Fibroblast of the conjunctiva (primary cell): ENCODE measurements around the gene TPCN1.

ENCODE experiments used
- DNase-seq: peaks from one replicate; pipeline ENCODE4 v3.0.0-alpha.2; 2010; ENCODE audit warnings: low read depth

Gene TPCN1

DNA sequence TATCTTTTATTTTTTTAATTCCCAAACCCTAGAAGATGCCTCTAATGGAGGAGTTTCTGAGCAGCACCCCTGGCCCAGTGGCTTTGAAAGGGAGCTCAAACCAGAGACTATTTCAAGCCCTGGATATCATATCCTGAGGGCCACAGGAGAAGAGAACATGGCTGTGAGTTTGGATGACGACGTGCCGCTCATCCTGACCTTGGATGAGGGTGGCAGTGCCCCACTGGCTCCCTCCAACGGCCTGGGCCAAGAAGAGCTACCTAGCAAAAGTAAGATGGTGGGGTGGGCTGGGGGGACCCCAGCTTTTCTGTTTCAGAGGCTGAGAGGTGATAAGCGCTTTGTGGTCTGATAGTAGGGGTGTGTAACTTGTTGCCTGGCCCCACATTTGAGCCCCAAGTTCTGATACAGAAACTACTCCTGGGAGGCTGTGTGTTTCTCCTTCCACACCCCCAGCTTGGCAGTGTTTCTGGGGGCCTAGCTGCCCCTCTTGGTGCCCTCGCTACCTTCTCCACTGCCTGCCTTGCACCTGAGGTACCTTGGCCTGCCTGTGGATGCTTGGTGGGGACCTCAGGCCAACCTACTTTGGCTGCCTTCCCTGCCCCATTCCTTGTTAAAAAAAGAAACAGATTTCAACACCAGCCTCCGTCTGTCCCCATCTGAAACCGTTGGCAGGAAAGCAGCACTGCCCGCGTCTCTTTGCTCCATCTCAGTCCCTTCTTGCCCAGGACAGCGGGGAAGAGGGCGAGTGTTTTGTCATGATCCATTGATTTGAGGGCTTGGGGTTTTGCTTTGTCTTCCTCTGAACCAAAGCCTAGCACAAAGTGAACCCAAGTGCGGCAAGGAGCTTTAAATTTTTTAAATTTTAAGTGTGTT is 5.7 kb downstream of the TPCN1 start:
- no peak for DNase-seq

DNA sequence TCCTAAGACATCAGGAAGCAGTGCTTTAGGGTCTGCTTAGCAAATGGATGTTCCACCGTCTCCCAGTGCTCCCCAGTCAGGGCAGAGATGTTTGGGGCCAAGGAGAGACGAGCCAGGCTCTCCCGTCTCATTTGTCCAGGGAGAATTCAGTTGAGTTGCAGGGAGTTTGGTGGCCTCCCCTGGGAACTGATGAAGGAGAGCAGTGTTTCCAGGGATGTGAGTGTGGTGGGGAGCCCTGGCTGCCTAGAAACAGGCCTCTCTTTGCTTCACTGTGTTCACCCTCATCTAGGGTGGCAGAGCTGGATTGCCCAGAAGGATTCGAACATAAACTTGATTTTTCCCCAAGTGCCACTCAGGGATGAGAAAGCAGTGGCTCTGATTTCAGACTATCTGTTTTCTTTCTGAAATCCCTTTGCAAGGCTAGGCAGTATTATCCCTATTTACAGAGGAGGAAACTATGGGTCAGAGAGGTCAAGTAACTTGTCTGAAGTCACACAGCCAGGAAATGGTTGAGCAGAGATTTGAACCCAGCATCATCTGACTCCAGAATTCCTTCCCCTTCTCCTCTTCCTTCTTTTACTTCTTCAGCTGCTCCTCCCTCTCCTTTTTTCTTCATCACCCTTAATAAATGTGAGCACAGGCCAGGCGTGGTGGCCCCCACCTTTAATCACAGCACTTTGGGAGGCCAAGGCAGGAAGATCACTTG is 6.6 kb downstream of the TPCN1 start:
- DNase-seq: no peak

DNA sequence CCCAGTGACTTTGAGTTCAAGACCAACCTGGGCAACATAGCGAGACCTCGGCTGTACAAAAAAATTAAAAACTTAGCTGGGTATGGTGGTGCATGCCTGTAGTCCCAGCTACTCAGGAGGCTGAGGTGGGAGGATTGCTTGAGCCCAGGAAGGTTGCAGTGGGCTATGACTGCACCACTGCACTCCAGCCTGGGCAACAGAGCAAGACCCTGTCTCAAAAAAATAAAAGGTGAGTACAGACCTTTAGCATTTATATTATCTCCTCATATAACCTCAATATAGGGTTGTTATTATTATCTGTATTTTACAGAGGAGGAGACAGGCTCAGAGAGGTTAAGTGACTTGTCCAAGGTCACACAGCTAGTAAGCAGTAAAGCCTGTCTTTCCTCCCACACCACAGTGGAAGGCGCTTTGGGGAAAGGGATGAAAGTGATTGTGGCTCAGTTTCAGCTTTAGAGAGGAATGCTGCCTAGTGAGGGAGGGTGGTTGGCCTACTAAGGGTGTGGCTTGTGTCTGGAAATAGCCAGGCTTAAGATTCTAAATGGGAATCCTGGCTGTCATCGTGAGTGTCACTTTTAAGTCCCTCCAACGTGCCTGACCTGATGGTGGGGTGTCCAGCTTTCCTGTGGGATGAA is 7.2 kb downstream of the TPCN1 start:
- DNase-seq: no peak

DNA sequence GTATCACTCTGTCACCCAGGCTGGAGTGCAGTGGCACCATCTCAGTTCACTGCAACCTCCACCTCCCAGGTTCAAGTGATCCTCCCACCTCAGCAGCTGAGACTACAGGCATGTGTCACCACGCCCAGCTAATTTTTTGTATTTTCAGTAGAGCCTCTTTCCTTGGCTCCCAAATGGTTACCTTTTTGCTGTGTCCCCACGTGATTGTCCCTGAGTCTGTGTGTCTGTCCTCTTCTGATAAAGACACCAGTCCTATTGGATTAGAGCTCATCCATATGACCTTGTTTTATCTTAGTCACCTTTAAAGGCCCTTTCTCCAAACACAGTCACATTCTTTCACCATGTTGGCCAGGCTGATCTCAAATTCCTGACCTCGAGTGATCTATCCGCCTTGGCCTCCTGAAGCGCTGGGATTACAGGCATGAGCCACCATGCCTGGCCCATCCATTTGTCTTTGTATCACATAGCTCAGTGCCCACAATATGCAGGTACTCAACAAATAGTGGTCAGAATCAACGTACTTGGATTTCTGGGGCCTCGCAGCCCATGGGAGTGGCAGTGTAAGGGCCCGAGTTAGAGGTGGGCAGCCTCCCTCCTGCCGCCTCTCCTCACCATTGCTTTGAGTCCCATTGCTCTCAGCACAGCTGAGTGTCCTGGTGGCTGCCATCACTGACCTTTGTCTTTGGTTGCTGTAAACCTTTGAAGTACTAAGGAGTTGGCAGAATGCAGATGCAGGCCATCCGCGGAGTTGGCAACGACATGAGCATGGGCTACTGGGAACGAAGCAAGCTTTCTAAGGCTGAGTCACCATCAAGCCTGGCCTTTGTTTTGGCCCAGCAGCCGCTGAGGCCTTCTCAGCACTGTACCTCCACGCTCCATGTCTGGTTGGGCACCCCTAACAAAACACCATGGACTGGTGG is 9.3 kb downstream of the TPCN1 start:
- DNase-seq: no peak

DNA sequence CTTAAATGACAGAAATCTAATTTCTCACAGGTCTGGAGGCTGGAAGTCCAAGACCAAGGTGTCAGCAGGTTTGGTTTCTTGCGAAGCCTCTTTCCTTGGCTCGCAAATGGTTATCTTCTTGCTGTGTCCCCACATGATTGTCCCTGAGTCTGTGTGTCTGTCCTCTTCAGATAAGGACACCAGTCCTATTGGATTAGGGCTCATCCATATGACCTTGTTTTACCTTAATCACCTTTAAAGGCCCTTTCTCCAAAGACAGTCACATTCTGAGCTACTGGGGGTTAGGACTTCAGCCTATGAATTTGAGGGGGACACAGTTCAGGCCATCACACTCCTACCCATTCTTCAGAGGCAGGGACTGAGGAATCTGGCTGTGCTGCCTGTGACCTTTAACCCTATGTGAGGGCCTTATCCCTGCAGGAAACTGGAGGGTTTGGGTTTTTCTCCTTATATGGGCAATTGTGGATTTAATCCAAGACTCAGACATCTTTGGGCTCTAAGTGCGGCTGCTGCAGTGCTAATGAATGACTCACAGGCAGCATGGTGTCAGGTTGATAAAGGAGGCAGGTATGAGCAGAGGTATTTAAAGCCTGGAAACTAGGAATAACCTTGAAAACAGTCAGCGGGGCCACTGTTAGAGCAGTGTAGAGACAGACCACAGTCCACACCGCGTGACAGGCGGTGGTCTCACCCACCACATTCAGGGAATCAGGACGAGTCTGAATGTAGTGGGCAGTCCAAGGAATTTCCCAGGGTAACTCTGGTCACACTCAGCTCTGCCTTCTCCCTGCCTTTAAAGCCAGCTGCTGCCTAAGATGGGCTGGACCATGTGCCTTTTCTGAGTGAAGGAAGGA is 10.2 kb downstream of the TPCN1 start:
- DNase-seq: no peak

DNA sequence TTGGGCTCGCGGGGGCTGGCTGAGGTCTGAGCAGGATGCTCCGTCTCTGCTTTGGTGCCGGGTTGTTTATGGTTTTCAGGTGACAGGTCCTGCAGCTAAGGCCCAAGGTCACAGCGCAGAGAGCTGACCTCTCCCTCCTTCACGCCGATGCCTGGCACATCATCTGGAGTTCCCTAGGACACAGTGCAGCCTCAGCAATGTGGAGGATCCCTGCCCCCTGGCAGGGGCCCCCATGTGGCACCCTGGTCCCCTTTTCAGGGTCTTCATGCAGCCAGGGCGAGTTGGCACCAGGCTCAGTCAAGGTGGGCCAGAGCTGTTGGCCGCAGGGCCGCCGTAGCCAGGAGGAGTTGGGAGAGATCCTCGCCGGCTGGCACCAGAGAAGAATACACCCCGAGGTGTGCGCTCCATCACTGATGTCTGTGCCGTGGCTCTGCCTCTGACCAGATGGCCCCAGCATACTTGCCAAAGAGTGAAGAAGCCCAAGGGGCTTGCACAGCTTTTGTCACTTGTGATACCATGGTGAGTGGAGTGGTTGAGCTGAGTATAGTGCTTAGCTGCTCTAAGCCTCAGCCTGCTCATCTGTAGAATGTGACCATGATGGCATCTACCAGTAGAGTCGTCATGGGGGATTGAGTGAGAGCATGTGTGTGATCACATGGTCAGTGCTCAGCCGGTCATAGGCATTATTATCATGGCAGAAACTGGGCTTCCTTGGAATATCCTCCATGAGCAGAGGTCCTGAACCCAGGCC is 11.0 kb downstream of the TPCN1 start:
- DNase-seq: no peak

DNA sequence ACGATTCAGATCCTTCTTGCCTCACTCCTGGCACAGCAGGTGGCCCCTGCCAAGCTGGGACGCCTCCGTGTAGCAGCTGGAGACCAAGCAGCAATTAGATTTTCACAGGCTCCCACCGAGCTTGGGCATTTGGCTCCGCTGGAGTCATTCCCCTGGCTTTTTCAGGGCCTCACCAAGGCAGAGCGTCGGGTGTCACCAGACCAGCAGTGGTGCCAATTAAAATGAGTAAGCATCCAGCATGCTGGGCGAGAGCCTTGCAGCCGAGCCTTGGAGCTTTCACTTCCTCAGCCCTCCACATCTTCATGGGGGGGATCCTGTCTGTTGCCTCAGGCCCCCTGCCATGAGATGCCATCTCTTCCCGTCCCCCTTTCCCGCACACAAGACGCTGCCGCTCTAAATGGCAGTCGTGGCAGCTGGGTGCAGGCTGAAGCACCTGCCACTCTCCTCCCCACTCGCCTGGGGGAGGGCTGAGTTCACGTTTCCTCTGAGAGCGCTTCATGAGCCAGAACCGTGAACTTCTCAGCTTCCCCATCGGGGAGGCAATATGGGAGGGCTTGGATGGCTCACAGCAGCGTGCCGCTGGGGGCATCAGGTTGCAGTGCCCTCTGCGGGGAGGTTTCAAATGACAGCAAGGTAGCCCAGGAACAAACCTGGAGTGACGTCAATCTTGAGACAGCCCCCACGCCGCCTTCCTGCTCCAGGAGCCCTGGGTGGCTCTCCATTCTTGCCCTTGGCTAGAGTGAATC is 11.7 kb downstream of the TPCN1 start:
- no peak for DNase-seq

DNA sequence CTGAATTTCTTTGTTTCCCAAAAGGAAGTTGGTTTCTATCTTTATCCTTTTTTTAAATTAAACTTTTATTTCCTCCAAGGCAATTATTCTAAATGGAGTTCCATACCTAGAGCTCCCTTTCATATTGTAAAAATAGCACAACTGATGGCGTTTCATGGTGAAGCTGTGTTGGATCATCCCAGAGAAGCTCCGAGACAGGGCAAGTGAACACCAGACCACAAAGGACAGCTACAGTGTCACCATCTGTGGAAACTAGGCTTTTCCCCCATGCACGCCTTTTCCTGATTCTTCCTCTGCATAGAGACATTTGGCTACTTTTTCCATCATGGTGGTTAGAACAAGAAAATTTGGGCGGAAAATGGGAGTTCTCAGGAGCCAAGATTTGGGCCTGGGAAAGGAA is 12.7 kb downstream of the TPCN1 start:
- no peak for DNase-seq

DNA sequence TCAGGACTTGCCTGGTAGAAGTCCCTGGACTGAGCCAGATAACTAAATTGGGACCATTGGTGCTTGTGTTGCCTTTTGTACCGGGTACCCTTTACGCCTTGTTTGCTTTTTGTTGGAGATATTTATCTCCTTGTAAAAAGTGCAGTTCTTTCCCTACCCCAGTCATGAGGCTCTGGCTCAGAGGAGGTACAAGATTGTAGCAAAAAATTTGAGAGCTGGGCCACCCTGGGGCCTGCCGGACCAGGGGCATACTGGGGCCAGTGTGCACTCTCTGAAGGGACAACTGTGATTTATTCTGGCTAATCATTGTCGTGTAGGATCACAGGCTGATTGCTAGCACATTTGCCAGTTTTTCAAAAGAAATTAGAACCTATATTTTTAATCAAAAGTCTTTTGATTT is 13.2 kb downstream of the TPCN1 start:
- DNase-seq: no peak

DNA sequence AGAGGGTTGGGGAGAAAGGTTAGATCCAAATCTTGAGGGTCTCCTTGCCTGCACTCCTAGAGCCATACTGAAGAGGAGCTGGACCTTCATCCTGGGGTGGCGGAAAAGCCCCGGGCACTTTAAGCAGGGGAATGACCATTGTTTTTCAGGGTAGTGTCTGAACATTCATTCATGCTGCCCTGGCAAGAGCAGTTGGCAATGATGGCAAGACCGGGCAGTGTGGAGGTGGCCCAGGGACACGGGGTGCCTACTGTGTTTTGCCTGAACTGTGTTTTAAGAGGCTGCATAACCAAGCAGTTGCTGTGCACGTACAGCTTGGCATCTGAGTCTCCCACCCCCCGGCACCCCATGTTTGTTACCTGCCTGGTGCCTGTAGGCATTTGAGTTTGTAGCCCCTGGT is 14.7 kb downstream of the TPCN1 start:
- no peak for DNase-seq

DNA sequence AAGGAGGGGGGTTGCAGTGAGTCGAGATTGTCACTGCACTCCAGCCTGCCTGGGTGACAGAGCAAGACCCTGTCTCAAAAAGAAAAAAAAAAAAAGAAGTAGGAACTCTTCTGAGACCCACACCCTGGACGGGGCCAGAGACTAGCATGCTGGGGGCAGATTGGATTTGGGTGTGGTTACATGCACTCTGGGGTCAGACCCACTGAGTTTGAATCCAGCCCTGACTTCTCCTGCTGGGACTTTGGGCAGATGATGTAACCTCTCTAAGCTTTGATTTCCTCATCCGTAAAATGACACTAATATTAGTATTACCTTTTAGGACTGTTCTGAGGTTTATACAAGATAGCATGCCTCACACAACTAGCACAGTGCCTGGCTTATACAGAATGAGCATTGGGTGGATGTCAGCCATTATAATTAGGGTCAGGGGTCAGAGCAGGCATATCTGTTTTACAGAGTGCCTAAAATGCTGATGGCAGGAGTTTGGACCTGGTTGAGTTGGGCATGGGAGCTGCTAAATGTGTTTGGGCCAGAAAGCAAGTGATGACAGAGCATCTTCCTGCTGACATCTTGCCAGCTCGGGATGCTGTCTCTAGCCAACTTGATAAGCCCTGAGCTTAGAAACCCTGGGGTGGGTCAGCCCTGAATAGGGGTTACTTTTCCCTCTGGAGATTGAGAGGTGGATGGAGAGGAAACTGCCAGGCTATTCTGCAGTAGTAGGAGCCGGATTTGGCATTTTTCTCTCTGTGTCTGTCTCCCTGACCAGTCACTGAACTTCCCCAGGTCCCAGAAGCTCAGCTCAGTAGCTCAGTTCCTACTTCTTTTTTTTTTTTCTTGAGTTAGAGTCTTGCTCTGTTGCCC is 15.5 kb downstream of the TPCN1 start:
- no peak for DNase-seq

DNA sequence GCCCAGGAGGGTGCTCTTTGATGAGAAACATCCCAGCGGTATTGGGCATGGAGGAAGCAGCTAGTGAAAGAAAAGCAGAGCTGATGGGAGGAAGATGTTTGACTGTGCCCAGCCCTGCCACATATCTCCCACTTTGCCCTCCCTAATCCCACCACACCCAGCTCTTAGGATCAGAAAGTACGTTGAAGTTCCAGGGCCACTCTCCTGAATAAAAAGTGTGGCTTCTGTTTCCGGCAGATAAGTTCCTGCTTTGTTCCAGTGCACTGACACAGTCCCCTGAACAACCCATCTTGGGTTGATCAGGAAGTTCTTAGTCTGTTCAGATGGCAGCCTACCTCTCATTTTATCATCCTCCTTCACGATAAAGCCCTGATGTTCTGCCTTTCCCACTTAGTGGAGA is 16.5 kb downstream of the TPCN1 start:
- DNase-seq: no peak

DNA sequence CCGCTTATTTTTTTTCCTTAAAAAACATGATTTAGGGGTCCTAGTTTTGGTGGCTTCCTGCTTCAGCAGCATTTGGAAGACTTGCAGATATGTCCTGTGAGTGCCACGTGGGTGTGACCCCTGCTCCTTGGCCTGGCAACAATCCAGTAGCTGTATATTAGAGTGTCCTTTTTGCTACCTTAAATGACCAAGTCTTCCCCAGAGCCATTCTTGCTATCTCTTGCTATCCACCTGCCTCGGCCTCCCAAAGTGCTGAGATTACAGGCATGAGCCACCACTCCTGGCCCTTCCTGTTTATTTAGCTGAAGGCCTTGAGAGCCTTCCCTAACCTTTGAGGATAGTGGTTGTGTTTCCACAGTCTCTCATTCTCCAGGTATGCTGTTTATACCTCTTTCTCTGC is 17.0 kb downstream of the TPCN1 start:
- DNase-seq: no peak

DNA sequence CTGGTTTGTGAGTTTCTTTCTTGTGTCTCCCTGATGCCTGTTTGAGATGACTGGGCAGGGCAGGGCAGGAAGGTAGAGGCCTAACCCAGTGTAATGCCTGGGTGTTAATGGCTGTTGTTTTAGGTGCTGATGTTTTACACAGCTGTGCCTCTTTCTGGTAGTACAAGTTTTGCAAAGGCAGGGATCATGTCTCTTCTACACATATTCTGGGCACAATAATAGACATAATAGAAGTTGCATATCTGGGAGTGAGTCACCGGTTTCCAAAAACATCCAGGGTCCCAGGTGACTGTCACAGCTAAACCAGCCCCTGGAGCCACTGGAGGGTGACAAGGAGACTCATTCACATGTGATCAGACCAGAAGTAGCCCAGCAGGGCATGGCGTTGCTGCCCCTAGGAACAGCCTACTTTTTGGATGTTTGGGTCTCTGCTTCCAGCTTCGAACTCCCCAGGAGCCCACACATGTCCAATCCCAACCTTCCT is 18.1 kb downstream of the TPCN1 start:
- DNase-seq: no peak

DNA sequence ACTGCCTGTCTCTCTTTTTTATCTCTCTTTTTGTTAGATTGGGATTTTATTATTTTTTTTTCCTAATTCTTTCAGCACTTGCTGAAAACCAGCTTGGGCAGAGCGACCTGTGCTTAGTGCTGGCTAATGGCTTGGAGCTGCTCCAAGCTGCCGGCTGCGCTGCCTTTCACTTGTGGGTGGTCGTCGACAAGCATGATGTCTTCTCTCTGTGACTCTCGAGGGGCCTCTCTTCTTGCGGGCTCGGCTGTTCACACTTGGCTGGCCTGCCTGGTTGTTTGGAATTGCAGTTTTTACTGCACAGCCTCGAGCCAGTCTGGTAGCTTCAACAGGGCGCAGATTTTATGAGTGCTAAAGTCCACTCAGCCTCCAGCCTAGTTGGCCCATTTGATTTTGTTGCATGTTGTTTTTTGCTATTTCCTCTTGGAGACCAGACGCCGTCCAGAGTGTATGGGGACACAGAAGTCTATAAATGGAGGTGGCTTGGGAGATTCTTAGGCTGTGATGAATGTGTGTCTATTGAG is 18.6 kb downstream of the TPCN1 start:
- DNase-seq: no peak

DNA sequence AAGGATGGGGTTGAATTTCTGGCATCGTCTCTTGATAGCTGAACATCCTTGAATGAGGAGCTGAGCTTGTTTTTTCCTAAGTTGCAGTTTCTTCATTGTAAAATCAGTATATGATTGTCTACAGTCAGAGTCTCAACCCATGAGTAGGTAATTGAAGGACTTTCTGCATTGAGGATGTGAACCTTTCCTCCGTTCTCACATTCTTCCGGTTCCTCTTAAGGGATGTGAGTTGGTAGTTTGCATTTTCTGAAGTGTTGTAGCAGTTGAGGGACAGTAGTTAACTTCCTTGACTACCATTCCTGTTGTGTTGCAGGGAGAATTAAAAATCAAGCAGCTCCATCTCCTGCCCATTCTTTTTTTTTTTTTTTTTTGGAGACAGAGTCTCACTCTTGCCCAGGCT is 19.1 kb downstream of the TPCN1 start:
- no peak for DNase-seq

DNA sequence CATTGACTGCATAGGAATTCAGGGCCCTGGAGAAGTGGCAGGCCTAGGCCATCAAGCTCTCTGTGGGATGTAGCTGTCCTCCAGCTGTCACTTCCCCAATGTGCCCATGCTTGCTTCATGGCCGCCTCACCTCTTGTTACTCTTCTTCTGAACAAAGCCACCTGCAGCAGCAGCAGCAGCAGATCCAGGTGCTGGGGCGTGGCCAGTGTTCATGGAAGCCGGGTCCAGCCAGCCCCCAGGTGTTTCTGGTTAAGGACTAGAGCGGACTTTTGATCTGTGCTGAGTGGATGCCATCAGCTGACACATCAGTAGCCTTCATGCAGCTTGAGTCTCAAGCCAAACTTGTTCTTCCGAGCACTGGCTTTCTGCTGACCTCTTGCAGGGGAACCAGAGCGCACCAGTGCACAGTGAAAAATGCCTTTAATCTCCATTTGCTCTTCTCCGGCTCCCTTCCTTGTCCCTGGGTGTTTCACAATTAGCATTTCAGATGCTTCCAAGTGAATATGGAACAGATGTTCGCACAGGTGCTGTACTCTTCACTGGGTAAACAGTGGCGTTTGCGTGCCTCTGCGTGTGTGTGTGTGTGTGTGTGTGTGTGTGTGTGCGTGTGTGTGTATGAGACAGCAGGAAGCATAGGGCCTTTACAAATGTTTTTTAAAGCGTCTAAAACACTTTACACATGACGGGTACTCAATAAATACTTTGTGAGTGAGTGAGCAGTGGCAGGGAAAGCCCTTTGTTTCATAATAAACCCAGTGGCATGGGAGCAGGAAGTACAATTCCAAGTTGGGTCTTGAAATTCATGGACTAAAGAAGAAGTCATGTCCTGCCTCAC is 20.1 kb downstream of the TPCN1 start:
- DNase-seq: peak; percentile 42
